ENCODE results near the gene KIAA0513. TPM values are rescaled to one million over a fixed set of nuclear protein-coding genes. Genes with fewer than 3 reads are reported as not detected.

KIAA0513 gene
- total RNA-seq, 1 donor, result 35.1 TPM

- H3K79me2 ChIP-seq (ENCODE audit: insufficient read depth, low read length), result peaks cover 14% of the 10 kb centered on the region
- H3K4me1 ChIP-seq (ENCODE audit: insufficient read depth, low read length), result peaks cover 20% of the 10 kb centered on the region
- DNase-seq (ENCODE audit: insufficient read length, low spot score, missing footprints), result no peak
- H3K9me3 ChIP-seq (ENCODE audit: low read depth, low read length), result no peaks in the 10 kb centered on the region
- peaks cover 23% of the 10 kb centered on the region for H4K20me1 ChIP-seq (ENCODE audit: insufficient read depth, low read length)
- H3K27ac ChIP-seq (ENCODE audit: low read depth, low read length), result no peak overlapping the region
- no peak overlapping the region for H3K4me2 ChIP-seq (ENCODE audit: insufficient read depth, low read length)
- no peak overlapping the region for H3K4me3 ChIP-seq (ENCODE audit: insufficient read depth, low read length)
- H3K27me3 ChIP-seq (ENCODE audit: insufficient read depth, low read length), result no peaks in the 10 kb centered on the region
- H3K36me3 ChIP-seq (ENCODE audit: insufficient read depth, low read length), result peaks cover 8% of the 10 kb centered on the region
- H2AFZ ChIP-seq (ENCODE audit: low read length), result no peak overlapping the region
- TF ChIP-seq CTCF (IDR thresholded peaks at IDR 0.05; ENCODE audit: extremely low read depth, low read depth, low read length), result no peak
These were observed 31.3 kb downstream of the KIAA0513 start for GRCh38 chr16:85058909-85059308.

DNA sequence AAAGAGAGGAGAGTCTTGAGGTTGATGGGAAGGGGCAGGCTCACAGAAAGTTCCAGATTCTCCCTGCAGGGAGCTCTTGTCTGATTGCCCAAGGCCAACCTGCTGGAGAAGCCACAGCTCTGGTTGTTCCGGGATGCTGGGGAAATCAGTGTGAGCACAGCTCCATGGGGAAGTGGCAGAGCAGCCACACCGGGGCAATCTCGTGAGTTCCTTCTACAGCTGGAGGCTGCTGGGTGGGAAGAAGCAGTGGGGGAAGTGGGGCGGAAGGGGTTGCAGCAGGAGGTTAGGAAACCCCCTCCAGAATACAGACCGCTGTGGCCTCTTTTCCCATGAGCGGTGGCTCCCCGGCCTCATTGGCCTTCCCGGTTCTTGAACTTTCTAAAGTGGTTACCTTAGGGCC lies 34.0 kb downstream of the KIAA0513 start:
- H4K20me1 ChIP-seq (ENCODE audit: insufficient read depth, low read length), result peaks cover 30% of the 10 kb centered on the region
- H2AFZ ChIP-seq (ENCODE audit: low read length), result no peak overlapping the region
- H3K27me3 ChIP-seq (ENCODE audit: insufficient read depth, low read length), result no peaks in the 10 kb centered on the region
- H3K36me3 ChIP-seq (ENCODE audit: insufficient read depth, low read length), result peaks cover 8% of the 10 kb centered on the region
- H3K4me3 ChIP-seq (ENCODE audit: insufficient read depth, low read length), result no peak overlapping the region
- peaks cover 9% of the 10 kb centered on the region for H3K79me2 ChIP-seq (ENCODE audit: insufficient read depth, low read length)
- no peak overlapping the region for H3K4me2 ChIP-seq (ENCODE audit: insufficient read depth, low read length)
- TF ChIP-seq CTCF (IDR thresholded peaks at IDR 0.05; ENCODE audit: extremely low read depth, low read depth, low read length), result no peak
- no peaks in the 10 kb centered on the region for H3K9me3 ChIP-seq (ENCODE audit: low read depth, low read length)
- H3K4me1 ChIP-seq (ENCODE audit: insufficient read depth, low read length), result peaks cover 3% of the 10 kb centered on the region
- DNase-seq (ENCODE audit: insufficient read length, low spot score, missing footprints), result no peak
- no peak overlapping the region for H3K27ac ChIP-seq (ENCODE audit: low read depth, low read length)

GRCh38 chr16:85062323-85062722 lies 34.7 kb downstream of the KIAA0513 start:
- Histone ChIP-seq H3K4me1 (ENCODE audit: insufficient read depth, low read length) (peaks cover 3% of the 10 kb centered on the region), H3K27me3 (ENCODE audit: insufficient read depth, low read length) (no peaks in the 10 kb centered on the region), H2AFZ (ENCODE audit: low read length) (no peak overlapping the region), H3K27ac (ENCODE audit: low read depth, low read length) (no peak overlapping the region), H3K4me3 (ENCODE audit: insufficient read depth, low read length) (no peak overlapping the region), H3K9me3 (ENCODE audit: low read depth, low read length) (no peaks in the 10 kb centered on the region), H3K79me2 (ENCODE audit: insufficient read depth, low read length) (peaks cover 3% of the 10 kb centered on the region), H4K20me1 (ENCODE audit: insufficient read depth, low read length) (peaks cover 27% of the 10 kb centered on the region), H3K36me3 (ENCODE audit: insufficient read depth, low read length) (peaks cover 8% of the 10 kb centered on the region), H3K4me2 (ENCODE audit: insufficient read depth, low read length) (no peak overlapping the region)
- TF ChIP-seq CTCF (IDR thresholded peaks at IDR 0.05; ENCODE audit: extremely low read depth, low read depth, low read length), result no peak
- DNase-seq (ENCODE audit: insufficient read length, low spot score, missing footprints), result no peak

- Histone ChIP-seq H3K4me1 (ENCODE audit: insufficient read depth, low read length) (peaks cover 3% of the 10 kb centered on the region), H3K4me3 (ENCODE audit: insufficient read depth, low read length) (no peak overlapping the region), H3K27ac (ENCODE audit: low read depth, low read length) (no peak overlapping the region), H3K9me3 (ENCODE audit: low read depth, low read length) (no peaks in the 10 kb centered on the region), H3K36me3 (ENCODE audit: insufficient read depth, low read length) (peaks cover 10% of the 10 kb centered on the region), H3K4me2 (ENCODE audit: insufficient read depth, low read length) (no peak overlapping the region), H3K79me2 (ENCODE audit: insufficient read depth, low read length) (peaks cover 3% of the 10 kb centered on the region), H2AFZ (ENCODE audit: low read length) (no peak overlapping the region), H3K27me3 (ENCODE audit: insufficient read depth, low read length) (no peaks in the 10 kb centered on the region), H4K20me1 (ENCODE audit: insufficient read depth, low read length) (peaks cover 23% of the 10 kb centered on the region)
- no peak for TF ChIP-seq CTCF (IDR thresholded peaks at IDR 0.05; ENCODE audit: extremely low read depth, low read depth, low read length)
- DNase-seq (ENCODE audit: insufficient read length, low spot score, missing footprints), result no peak
These were observed 35.2 kb downstream of the KIAA0513 start for GRCh38 chr16:85062845-85063244.

Measured in osteoblast (primary cell).